SH-SY5Y (cell line): ENCODE data around the gene UBXN1.

ENCODE experiments used
- GATA2 ChIP-seq: IDR thresholded peaks from 2 replicates; pipeline ENCODE4 v1.6.1; 2011; ENCODE audit warnings: mild to moderate bottlenecking, low read depth, low read length
- GATA3 ChIP-seq: IDR thresholded peaks from 2 replicates; pipeline ENCODE4 v1.6.1; 2011; ENCODE audit warnings: low read depth, mild to moderate bottlenecking, low read length, moderate library complexity

The UBXN1 gene

GRCh38 chr11:62669420-62670161 lies 9.3 kb downstream of the UBXN1 start:
- no peak for TF ChIP-seq GATA3
- TF ChIP-seq GATA2: no peak

GRCh38 chr11:62667460-62667859 lies 11.4 kb downstream of the UBXN1 start:
- TF ChIP-seq GATA2 (no peak), GATA3 (no peak)

GRCh38 chr11:62666259-62666926 lies 12.5 kb downstream of the UBXN1 start:
- TF ChIP-seq GATA3 (no peak), GATA2 (no peak)

- TF ChIP-seq GATA3 (no peak), GATA2 (no peak)
These were observed 13.1 kb downstream of the UBXN1 start for GRCh38 chr11:62665599-62666258.

GRCh38 chr11:62665075-62665598 lies 13.7 kb downstream of the UBXN1 start, which contains the start of the genes C11orf98 and CSKMT:
Gene C11orf98, minus strand, starts transcription at chr11:62665210. Its CDS starts 41 bp downstream, at chr11:62665169.
Gene CSKMT, plus strand, starts transcription at chr11:62665312. Its CDS starts 568 bp downstream, at chr11:62665880.
- TF ChIP-seq GATA3: no peak
- TF ChIP-seq GATA2: no peak

- TF ChIP-seq GATA2 (peak; percentile 30; the same call in 1 of the 2 replicates), GATA3 (no peak)
These were observed 14.3 kb downstream of the UBXN1 start for GRCh38 chr11:62664405-62665074.

- TF ChIP-seq GATA2: no peak
- TF ChIP-seq GATA3: no peak
These were observed 22.0 kb downstream of the UBXN1 start for GRCh38 chr11:62656796-62657429.

GRCh38 chr11:62654297-62654696 lies 24.6 kb downstream of the UBXN1 start:
- TF ChIP-seq GATA3 (no peak), GATA2 (no peak)

GRCh38 chr11:62652161-62653006 lies 26.5 kb downstream of the UBXN1 start:
- no peak for TF ChIP-seq GATA3
- TF ChIP-seq GATA2: no peak

- TF ChIP-seq GATA3: no peak
- TF ChIP-seq GATA2: no peak
These were observed 29.4 kb downstream of the UBXN1 start for GRCh38 chr11:62649486-62649885.

- TF ChIP-seq GATA3 (no peak), GATA2 (no peak)
These were observed 29.9 kb downstream of the UBXN1 start for GRCh38 chr11:62648967-62649364.

GRCh38 chr11:62648185-62648966 lies 30.5 kb downstream of the UBXN1 start:
- TF ChIP-seq GATA2: no peak
- no peak for TF ChIP-seq GATA3
